HCT116 (cell line): ENCODE results near the gene RFWD3. TPM values are rescaled to one million over a fixed set of nuclear protein-coding genes. Genes with fewer than 3 reads are reported as not detected.

Experiments used
- ATAC-seq: fragments of 200-7000 bp; cut with Tn5 transposase; 2 replicates; pipeline ENCODE4 v1.9.1; 2020; ENCODE audit warnings: mild to moderate bottlenecking, moderate library complexity
- BruUV-seq: library from RNA; stranded (reverse); fragments of 400-500 nt; replicated peaks from 2 replicates; lab custom pipeline; 2021; lab: Mats Ljungman, UMichigan
- CTCF ChIA-PET: fragments of 300-600 bp; sonication (Branson Sonifier 250); formaldehyde crosslinking; loops from one replicate; lab custom pipeline; 2021; ENCODE audit warnings: antibody characterized with exemption; lab: Charles Lee
- POLR2A ChIA-PET: fragments of 300-600, 350-600 bp; sonication (Branson Sonifier 250); formaldehyde crosslinking; loops from one replicate; lab custom pipeline; 2021; ENCODE audit warnings: antibody characterized with exemption; lab: Charles Lee
- RAD21 ChIA-PET, 2 experiments: fragments of 300-600 bp; sonication (Branson Sonifier 250); formaldehyde crosslinking; loops; one replicate each; lab custom pipeline; 2023; ENCODE audit warnings: low total read pairs in 2 of 2; ENCODE audit not compliant: uncharacterized antibody in 2 of 2, unreplicated experiment in 2 of 2, low non-redundant PET in 1 of 2; lab: Charles Lee
- DNase-seq: peaks from one replicate; pipeline ENCODE4 v3.0.0-alpha.2; 2010; ENCODE audit warnings: low read depth, low spot score
- H2AFZ ChIP-seq: fragments of 200-600 bp; shearing (Covaris generic), sonication (generic); 2 replicates; pipeline ENCODE4 v1.6.1; 2017; ENCODE audit warnings: low read depth, mixed run types, mixed read lengths, antibody characterized with exemption, low read length; ENCODE audit not compliant: poor library complexity, severe bottlenecking
- H3K27ac ChIP-seq: 2 replicates; pipeline ENCODE4 v1.5.1; 2012; ENCODE audit warnings: low read depth, low read length
- H3K27me3 ChIP-seq: fragments of 200-600 bp; sonication (generic); 2 replicates; pipeline ENCODE4 v1.6.1; 2016; ENCODE audit warnings: mixed run types, low read length, mixed read lengths; ENCODE audit not compliant: insufficient read depth
- H3K36me3 ChIP-seq, 2 experiments: fragments of 200-500 bp in 1 of 2; fragments of 200-600 bp in 1 of 2; sonication (Bioruptor generic) in 1 of 2; sonication (generic) in 1 of 2; 2 replicates each; pipeline versions ENCODE4 v1.5.1 to v1.6.1; 2014 to 2016; ENCODE audit warnings: low read length in 2 of 2, inconsistent platforms in 1 of 2, mixed read lengths in 1 of 2, mixed run types in 1 of 2; ENCODE audit not compliant: insufficient read depth in 2 of 2, control insufficient read depth in 1 of 2
- H3K4me1 ChIP-seq, 2 experiments: fragments of 200-600 bp in 1 of 2; sonication (generic) in 1 of 2; 2 replicates each; pipeline versions ENCODE4 v1.5.1 to v1.6.1; 2012 to 2017; ENCODE audit warnings: low read length in 2 of 2, inconsistent platforms in 1 of 2, mild to moderate bottlenecking in 1 of 2, mixed read lengths in 1 of 2, mixed run types in 1 of 2, moderate library complexity in 1 of 2; ENCODE audit not compliant: insufficient read depth in 2 of 2, control insufficient read depth in 1 of 2
- H3K4me2 ChIP-seq: fragments of 200-600 bp; sonication (generic); 2 replicates; pipeline ENCODE4 v1.6.1; 2017; ENCODE audit warnings: mixed run types, low read length, mixed read lengths
- H3K4me3 ChIP-seq, 2 experiments: fragments of 200-600 bp in 1 of 2; sonication (generic) in 1 of 2; replicated peaks in 1 of 2; 2 replicates each; pipeline ENCODE4 v1.5.1; 2011 to 2016; ENCODE audit warnings: low read length in 2 of 2, control low read depth in 1 of 2, low read depth in 1 of 2, mild to moderate bottlenecking in 1 of 2, mixed read lengths in 1 of 2, mixed run types in 1 of 2
- H3K79me2 ChIP-seq: fragments of 200-600 bp; sonication (generic); 2 replicates; pipeline ENCODE4 v1.6.1; 2017; ENCODE audit warnings: mild to moderate bottlenecking, mixed run types, low read length, moderate library complexity, mixed read lengths; ENCODE audit not compliant: insufficient read depth
- H3K9ac ChIP-seq: fragments of 200-600 bp; sonication (generic); 2 replicates; pipeline ENCODE4 v1.6.1; 2016; ENCODE audit warnings: low read length, mixed read lengths
- H3K9me2 ChIP-seq: fragments of 200-600 bp; sonication (generic), shearing (Covaris generic); 2 replicates; pipeline ENCODE4 v1.6.1; 2017; ENCODE audit warnings: mixed run types, mild to moderate bottlenecking, moderate library complexity; ENCODE audit not compliant: insufficient read depth
- H3K9me3 ChIP-seq, 2 experiments: fragments of 200-500 bp in 1 of 2; fragments of 200-600 bp in 1 of 2; sonication (Bioruptor generic) in 1 of 2; sonication (generic) in 1 of 2; 2 replicates each; pipeline ENCODE4 v1.6.1; 2014 to 2017; ENCODE audit warnings: low read length in 2 of 2, mixed read lengths in 2 of 2, inconsistent platforms in 1 of 2, low read depth in 1 of 2, mild to moderate bottlenecking in 1 of 2, mixed run types in 1 of 2, moderate library complexity in 1 of 2; ENCODE audit not compliant: control insufficient read depth in 1 of 2, insufficient read depth in 1 of 2
- H4K20me1 ChIP-seq: fragments of 200-600 bp; sonication (generic), shearing (Covaris generic); 2 replicates; pipeline ENCODE4 v1.6.1; 2017; ENCODE audit warnings: mixed run types, mild to moderate bottlenecking, moderate library complexity; ENCODE audit not compliant: insufficient read depth
- CTCF ChIP-seq, 3 experiments: fragments of 200-600 bp in 1 of 3; sonication (generic) in 1 of 3; IDR thresholded peaks in 2 of 3; conservative IDR thresholded peaks in 1 of 3; 2 replicates each; pipeline ENCODE4 v1.5.1; 2012 to 2017; ENCODE audit warnings: low read depth in 2 of 3, low read length in 2 of 3, antibody characterized with exemption in 1 of 3, borderline replicate concordance in 1 of 3, control low read depth in 1 of 3, mild to moderate bottlenecking in 1 of 3, mixed read lengths in 1 of 3, mixed run types in 1 of 3, moderate library complexity in 1 of 3; ENCODE audit not compliant: insufficient read depth in 1 of 3
- FOSL1 ChIP-seq: IDR thresholded peaks from 2 replicates; pipeline ENCODE4 v1.6.1; 2012; ENCODE audit warnings: low read depth
- JUND ChIP-seq: IDR thresholded peaks from 2 replicates; pipeline ENCODE4 v1.6.1; 2012
- REST ChIP-seq: IDR thresholded peaks from 2 replicates; pipeline ENCODE4 v1.6.1; 2012; ENCODE audit warnings: low read depth
- ZNF274 ChIP-seq: fragments of 200-500 bp; sonication (Bioruptor generic); IDR thresholded peaks from 2 replicates; pipeline ENCODE4 v1.6.1; 2014; ENCODE audit warnings: mild to moderate bottlenecking, low read depth, low read length, inconsistent platforms
- intact Hi-C: fragments of 100-400 bp; cut with micrococcal nuclease; formaldehyde crosslinking; loops from 2 replicates; pipeline ENCODE4 v1.10.0; 2022
- total RNA-seq: library from RNA; stranded (reverse); gene quantifications from one replicate; pipeline ENCODE4 v1.2.1, GENCODE V29; 2021; ENCODE audit not compliant: unreplicated experiment

RFWD3 gene
- total RNA-seq, 1 experiment from 2014 or later: 83.6 TPM

GRCh38 chr16:74575175-74575806 is 91.4 kb downstream of the RFWD3 start:
- H4K20me1 ChIP-seq: peaks cover 8% of the 10 kb centered on the region; the same call in 1 of the 2 replicates
- H3K9me2 ChIP-seq: no peaks in the 10 kb centered on the region
- peaks cover 81 to 94% of the 10 kb centered on the region in 2 experiments for H3K4me1 ChIP-seq
- TF ChIP-seq JUND (no peak), REST (no peak), CTCF (IDR thresholded peaks at IDR 0.05 in 2 of 3, conservative IDR thresholded peaks at IDR 0.05 in 1 of 3; ENCODE audit: borderline replicate concordance in 1 of 3, insufficient read depth in 1 of 3, low read depth in 2 of 3, low read length in 2 of 3) (peak in 2 of 3 experiments; percentile 7 to 29; a peak in 1 of 6 replicates), FOSL1 (no peak), ZNF274 (no peak)
- H3K36me3 ChIP-seq: no peaks in the 10 kb centered on the region
- no peaks in the 10 kb centered on the region for H3K27me3 ChIP-seq
- no peak overlapping the region for H3K4me3 ChIP-seq
- no TSS peak for BruUV-seq
- no peaks in the 10 kb centered on the region for H3K9me3 ChIP-seq
- H3K79me2 ChIP-seq: peaks cover 92% of the 10 kb centered on the region
- RAD21 ChIA-PET: no interaction called here
- no peak overlapping the region for H2AFZ ChIP-seq
- POLR2A ChIA-PET: no interaction called here
- DNase-seq (no peak), ATAC-seq (no peak)
- H3K4me2 ChIP-seq: peak overlapping the region; percentile 32
- H3K27ac ChIP-seq: no peak overlapping the region
- intact Hi-C loops: no loop called here
- no peak overlapping the region for H3K9ac ChIP-seq
- CTCF ChIA-PET: no interaction called here
